Loucy (cell line): ENCODE data around the gene MAN2B2.

Experiments used
- H2AFZ ChIP-seq: fragments of 200-600 bp; sonication (generic); 2 replicates; pipeline ENCODE4 v1.6.0; 2016; ENCODE audit warnings: antibody characterized with exemption, mild to moderate bottlenecking, low read length, moderate library complexity
- H3F3A ChIP-seq: fragments of 200-600 bp; 2 replicates; pipeline ENCODE4 v1.6.0; 2016; ENCODE audit warnings: antibody characterized with exemption, low read depth, mild to moderate bottlenecking
- H3K27me3 ChIP-seq: fragments of 200-600 bp; sonication (generic); 2 replicates; pipeline ENCODE4 v1.6.1; 2014; ENCODE audit warnings: low read length, mild to moderate bottlenecking; ENCODE audit not compliant: insufficient read depth, poor library complexity, severe bottlenecking
- H3K36me3 ChIP-seq: fragments of 200-600 bp; sonication (generic); 2 replicates; pipeline ENCODE4 v1.6.1; 2016; ENCODE audit warnings: low read length; ENCODE audit not compliant: insufficient read depth
- H3K4me1 ChIP-seq: fragments of 200-600 bp; sonication (generic); 2 replicates; pipeline ENCODE4 v1.5.1; 2014; ENCODE audit warnings: low read length, mild to moderate bottlenecking; ENCODE audit not compliant: insufficient read depth, poor library complexity, severe bottlenecking
- H3K4me2 ChIP-seq: fragments of 200-600 bp; sonication (generic); 2 replicates; pipeline ENCODE4 v1.6.0; 2014; ENCODE audit warnings: antibody characterized with exemption, low read length, low read depth, mild to moderate bottlenecking; ENCODE audit not compliant: poor library complexity, severe bottlenecking
- H3K4me3 ChIP-seq: fragments of 200-600 bp; sonication (generic); 2 replicates; pipeline ENCODE4 v1.5.1; 2014; ENCODE audit warnings: low read length, mild to moderate bottlenecking, mixed read lengths; ENCODE audit not compliant: poor library complexity, severe bottlenecking
- H3K79me2 ChIP-seq: fragments of 200-600 bp; sonication (generic); 2 replicates; pipeline ENCODE4 v1.6.1; 2014; ENCODE audit warnings: low read length; ENCODE audit not compliant: insufficient read depth
- H3K9ac ChIP-seq: fragments of 200-600 bp; sonication (generic); 2 replicates; pipeline ENCODE4 v1.6.0; 2014; ENCODE audit warnings: mild to moderate bottlenecking, low read depth, low read length, moderate library complexity; ENCODE audit not compliant: poor library complexity, severe bottlenecking
- H3K9me2 ChIP-seq: fragments of 200-600 bp; sonication (generic); replicated peaks from 2 replicates; pipeline ENCODE4 v1.6.1; 2016; ENCODE audit warnings: low read depth, low read length, mixed read lengths
- H3K9me3 ChIP-seq: fragments of 200-600 bp; sonication (generic); 2 replicates; pipeline ENCODE4 v1.6.1; 2014; ENCODE audit warnings: mild to moderate bottlenecking, antibody characterized with exemption, low read length, low read depth; ENCODE audit not compliant: insufficient read depth
- H4K20me1 ChIP-seq: fragments of 200-600 bp; sonication (generic); 2 replicates; pipeline ENCODE4 v1.6.0; 2014; ENCODE audit warnings: antibody characterized with exemption, low read length, mild to moderate bottlenecking; ENCODE audit not compliant: insufficient read depth, poor library complexity, severe bottlenecking
- EZH2phosphoT487 ChIP-seq: fragments of 200-600 bp; IDR thresholded peaks from 2 replicates; pipeline ENCODE4 v1.6.1; 2018; ENCODE audit warnings: antibody characterized with exemption, mild to moderate bottlenecking, moderate library complexity, borderline replicate concordance
- TF ChIP-seq, protein P1 (sequence below): fragments of 200-600 bp; sonication (generic); conservative IDR thresholded peaks from 2 replicates; pipeline ENCODE4 v1.5.1; 2014; ENCODE audit warnings: mild to moderate bottlenecking, antibody characterized with exemption, low read length

MAN2B2 gene

DNA sequence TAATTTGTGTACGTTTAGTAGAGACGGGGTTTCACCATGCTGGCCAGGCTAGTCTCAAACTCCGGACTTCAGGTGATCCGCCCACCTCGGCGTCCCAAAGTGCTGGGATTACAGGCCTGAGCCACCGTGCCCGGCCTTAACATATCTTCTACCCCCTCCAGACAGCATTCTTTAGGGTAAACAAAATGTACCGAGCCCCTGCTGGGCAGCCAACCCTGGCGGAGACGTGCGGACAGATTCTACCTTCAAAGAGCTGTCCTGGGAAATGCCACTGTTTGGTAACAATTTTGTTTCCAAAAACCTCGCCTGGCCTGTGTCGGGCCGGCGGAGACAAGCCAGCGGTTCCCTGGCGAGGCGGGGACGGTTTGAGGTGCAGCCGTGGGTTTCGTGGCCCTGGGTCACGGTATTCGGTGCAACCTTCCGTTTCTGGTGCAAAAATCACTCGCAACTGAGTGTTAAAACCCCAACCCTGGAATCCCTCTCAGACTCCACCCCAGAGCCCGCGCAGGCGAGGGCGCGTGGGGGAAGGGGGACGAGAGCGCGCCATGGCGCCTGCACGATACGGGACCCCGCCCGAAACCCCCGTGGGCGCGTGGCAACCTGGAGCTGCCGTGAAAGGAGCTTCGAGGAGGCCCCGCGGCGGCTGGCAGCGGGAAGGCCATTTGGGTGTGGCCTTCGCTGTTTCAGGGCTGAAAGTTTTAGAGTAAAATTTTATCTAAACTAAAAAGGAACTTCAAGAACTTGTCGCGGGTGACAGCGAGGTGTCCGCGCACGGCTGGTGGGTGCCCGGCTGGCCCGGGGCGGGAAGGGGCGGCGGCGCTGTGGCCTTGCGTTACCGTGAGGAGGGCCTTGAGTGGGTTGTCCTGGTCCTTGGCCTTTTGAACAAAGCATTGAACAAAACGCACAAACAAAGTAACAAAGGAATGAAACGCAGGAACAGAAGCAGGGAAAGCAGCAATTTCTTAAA is 82.5 kb downstream of the MAN2B2 start:
- Histone ChIP-seq H3K4me2 (no peak overlapping the region), H3F3A (no peaks in the 10 kb centered on the region), H3K9ac (no peak overlapping the region), H3K4me1 (no peaks in the 10 kb centered on the region), H3K36me3 (no peaks in the 10 kb centered on the region), H4K20me1 (no peaks in the 10 kb centered on the region), H3K4me3 (no peak overlapping the region), H3K79me2 (no peaks in the 10 kb centered on the region), H3K9me2 (no peaks in the 10 kb centered on the region), H3K9me3 (no peaks in the 10 kb centered on the region), H3K27me3 (no peaks in the 10 kb centered on the region), H2AFZ (no peak overlapping the region)
- no peak for TF ChIP-seq EZH2phosphoT487
- TF ChIP-seq, protein P1, sequence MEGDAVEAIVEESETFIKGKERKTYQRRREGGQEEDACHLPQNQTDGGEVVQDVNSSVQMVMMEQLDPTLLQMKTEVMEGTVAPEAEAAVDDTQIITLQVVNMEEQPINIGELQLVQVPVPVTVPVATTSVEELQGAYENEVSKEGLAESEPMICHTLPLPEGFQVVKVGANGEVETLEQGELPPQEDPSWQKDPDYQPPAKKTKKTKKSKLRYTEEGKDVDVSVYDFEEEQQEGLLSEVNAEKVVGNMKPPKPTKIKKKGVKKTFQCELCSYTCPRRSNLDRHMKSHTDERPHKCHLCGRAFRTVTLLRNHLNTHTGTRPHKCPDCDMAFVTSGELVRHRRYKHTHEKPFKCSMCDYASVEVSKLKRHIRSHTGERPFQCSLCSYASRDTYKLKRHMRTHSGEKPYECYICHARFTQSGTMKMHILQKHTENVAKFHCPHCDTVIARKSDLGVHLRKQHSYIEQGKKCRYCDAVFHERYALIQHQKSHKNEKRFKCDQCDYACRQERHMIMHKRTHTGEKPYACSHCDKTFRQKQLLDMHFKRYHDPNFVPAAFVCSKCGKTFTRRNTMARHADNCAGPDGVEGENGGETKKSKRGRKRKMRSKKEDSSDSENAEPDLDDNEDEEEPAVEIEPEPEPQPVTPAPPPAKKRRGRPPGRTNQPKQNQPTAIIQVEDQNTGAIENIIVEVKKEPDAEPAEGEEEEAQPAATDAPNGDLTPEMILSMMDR, result no peak

GRCh38 chr4:6658209-6658595 is 83.2 kb downstream of the MAN2B2 start:
- no peaks in the 10 kb centered on the region for H3K9me3 ChIP-seq
- no peaks in the 10 kb centered on the region for H3K27me3 ChIP-seq
- no peaks in the 10 kb centered on the region for H3K9me2 ChIP-seq
- TF ChIP-seq EZH2phosphoT487, result no peak
- TF ChIP-seq, protein P1, result no peak
- H3K9ac ChIP-seq, result no peak overlapping the region
- no peaks in the 10 kb centered on the region for H3K79me2 ChIP-seq
- H3K36me3 ChIP-seq, result no peaks in the 10 kb centered on the region
- no peak overlapping the region for H3K4me2 ChIP-seq
- no peaks in the 10 kb centered on the region for H4K20me1 ChIP-seq
- no peak overlapping the region for H2AFZ ChIP-seq
- no peak overlapping the region for H3K4me3 ChIP-seq
- H3K4me1 ChIP-seq, result no peaks in the 10 kb centered on the region
- H3F3A ChIP-seq, result no peaks in the 10 kb centered on the region

DNA sequence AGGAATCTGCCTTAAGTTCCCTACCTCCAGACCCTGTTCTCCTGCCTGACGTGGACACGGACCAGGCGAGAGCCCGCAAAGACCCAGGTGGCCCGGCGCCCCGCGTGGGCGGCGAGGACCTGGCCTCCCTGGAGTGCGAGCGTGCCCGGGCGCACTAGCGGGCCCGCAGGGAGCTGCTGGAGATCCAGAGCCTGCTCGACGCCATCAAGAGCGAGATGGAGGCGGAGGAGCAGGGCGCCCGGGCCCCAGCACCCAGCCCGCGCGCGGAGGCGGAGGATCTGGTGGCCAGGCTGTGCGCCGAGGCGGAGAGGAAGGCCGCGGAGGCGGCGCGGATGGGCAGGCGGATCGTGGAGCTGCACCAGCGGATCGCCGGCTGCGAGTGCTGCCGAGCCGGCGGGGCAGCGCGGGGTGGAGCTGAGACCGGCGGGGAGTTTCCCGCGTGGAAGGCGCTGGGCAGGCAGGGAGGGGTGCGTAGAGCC is 83.6 kb downstream of the MAN2B2 start:
- Histone ChIP-seq H3F3A (no peaks in the 10 kb centered on the region), H2AFZ (no peak overlapping the region), H3K4me1 (no peaks in the 10 kb centered on the region), H4K20me1 (no peaks in the 10 kb centered on the region), H3K4me3 (no peak overlapping the region), H3K9ac (no peak overlapping the region), H3K9me3 (no peaks in the 10 kb centered on the region), H3K27me3 (no peaks in the 10 kb centered on the region), H3K79me2 (no peaks in the 10 kb centered on the region), H3K4me2 (no peak overlapping the region), H3K36me3 (no peaks in the 10 kb centered on the region), H3K9me2 (no peaks in the 10 kb centered on the region)
- TF ChIP-seq EZH2phosphoT487, result no peak
- TF ChIP-seq, protein P1, result no peak
